ENCODE results near the gene APBB2.

The APBB2 gene

DNA sequence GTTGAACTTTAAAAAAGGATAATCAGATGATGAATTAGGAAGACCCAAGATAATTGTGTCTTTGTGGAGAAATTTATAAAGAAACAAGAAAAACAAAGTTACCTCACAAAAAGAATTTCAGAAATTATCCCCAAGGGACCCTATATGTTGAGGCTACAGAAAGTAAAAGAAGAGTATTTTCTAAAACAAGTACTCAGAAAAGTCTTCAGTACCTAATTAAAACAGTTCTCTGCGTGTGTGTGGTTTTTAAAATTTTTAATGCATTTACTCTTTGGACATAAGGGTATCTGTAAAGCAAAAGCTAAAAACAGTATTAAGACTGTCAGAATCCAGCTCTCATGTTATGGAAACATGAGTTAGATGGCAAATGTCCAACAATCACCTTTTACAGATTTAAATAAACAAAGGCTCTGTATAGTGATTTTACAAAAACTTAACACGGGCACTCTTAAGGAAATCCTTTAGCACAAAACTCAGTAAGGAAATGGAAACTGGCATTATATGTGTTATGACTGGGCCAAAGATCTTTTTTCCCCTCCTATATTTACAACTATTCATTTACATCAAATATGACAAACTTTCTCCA is 277.1 kb downstream of the APBB2 start:
- TF ChIP-seq, protein P1, sequence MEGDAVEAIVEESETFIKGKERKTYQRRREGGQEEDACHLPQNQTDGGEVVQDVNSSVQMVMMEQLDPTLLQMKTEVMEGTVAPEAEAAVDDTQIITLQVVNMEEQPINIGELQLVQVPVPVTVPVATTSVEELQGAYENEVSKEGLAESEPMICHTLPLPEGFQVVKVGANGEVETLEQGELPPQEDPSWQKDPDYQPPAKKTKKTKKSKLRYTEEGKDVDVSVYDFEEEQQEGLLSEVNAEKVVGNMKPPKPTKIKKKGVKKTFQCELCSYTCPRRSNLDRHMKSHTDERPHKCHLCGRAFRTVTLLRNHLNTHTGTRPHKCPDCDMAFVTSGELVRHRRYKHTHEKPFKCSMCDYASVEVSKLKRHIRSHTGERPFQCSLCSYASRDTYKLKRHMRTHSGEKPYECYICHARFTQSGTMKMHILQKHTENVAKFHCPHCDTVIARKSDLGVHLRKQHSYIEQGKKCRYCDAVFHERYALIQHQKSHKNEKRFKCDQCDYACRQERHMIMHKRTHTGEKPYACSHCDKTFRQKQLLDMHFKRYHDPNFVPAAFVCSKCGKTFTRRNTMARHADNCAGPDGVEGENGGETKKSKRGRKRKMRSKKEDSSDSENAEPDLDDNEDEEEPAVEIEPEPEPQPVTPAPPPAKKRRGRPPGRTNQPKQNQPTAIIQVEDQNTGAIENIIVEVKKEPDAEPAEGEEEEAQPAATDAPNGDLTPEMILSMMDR (IDR thresholded peaks at IDR 0.05; ENCODE audit: insufficient read depth, low read depth, low read length, missing control alignments), result no peak
- no peak for DNase-seq (ENCODE audit: low read depth)
- H3K4me3 ChIP-seq (ENCODE audit: low read depth, low read length), result no peak overlapping the region

DNA sequence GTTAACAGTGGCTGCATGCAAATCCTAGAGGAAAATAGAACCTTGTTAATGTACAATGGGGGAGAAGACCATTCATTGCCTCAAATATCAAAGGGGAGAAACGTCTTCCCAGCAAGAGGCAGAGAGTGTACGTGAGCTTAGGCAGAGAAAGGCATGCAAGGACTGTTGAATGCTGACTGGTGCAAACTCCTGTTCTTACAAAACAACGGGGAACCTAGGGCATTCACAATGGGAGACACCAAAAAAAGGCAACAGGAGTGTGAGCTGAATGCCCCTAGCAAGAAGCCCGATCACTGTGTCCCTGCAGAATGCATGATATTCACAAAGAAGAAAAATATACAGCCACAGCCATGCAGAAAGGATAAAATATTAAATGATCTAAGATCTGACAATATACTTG is 279.7 kb downstream of the APBB2 start:
- H3K4me3 ChIP-seq (ENCODE audit: low read depth, low read length), result no peak overlapping the region
- DNase-seq (ENCODE audit: low read depth), result no peak

DNA sequence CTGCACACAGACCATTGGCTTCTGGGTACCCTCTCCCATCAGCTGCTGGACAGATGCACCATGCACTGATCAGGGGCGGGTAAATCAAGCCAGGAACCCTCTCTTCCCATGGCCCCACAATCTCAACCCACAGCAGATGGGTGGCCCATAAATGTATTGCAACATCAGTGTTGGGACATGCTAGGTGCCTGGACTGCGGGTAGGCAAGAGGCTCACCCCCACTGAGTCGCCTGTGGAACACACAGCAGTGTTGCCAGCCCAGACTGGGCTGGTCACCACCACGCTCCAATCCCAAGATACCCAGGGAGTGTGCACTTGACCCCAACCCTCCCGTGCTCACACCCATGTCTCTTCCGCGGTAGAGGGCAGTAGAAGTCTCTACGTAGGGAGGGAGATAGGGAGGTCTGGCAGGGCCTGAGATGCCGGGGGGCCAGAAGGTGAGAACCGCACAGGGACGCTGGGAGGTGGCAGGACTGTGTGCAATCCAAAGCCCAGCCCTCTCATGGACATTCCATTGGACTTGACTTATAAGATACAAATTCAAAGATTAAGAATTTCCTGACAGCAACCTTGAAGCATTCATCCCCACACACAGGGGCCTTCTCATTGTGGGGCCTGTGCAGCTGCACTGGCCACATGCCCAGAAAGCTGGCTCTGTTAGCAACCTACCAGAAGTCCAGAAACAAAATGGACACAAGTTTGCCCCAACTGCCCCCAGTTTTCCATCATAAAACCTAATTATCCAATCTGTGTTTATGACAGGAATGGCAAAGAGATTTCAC is 280.9 kb downstream of the APBB2 start:
- TF ChIP-seq, protein P1 (IDR thresholded peaks at IDR 0.05; ENCODE audit: insufficient read depth, low read depth, low read length, missing control alignments), result no peak
- no peak overlapping the region for H3K4me3 ChIP-seq (ENCODE audit: low read depth, low read length)
- DNase-seq (ENCODE audit: low read depth), result no peak

More for the DNA sequence above, 279.7 kb downstream of the APBB2 start:
- TF ChIP-seq, protein P1 (IDR thresholded peaks at IDR 0.05; ENCODE audit: insufficient read depth, low read depth, low read length, missing control alignments), result no peak

DNA sequence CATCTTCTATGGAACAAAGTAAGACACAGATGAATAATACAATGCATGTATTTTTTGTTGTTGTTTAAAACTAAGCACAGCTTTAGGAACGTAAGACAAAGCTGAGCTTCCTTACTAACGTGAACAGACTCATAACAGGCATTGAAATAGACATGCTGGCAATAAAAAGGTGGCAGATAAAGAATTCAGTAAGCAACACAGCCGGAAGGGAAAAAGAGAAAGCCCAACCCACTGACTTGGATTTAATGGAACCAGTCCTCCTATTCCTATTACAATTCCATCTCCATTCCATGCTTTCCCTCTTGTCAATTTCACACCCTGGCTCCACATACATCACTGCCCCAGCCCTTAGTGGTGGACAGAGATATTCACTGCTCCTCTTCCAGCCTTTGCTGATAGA is 282.5 kb downstream of the APBB2 start:
- TF ChIP-seq, protein P1 (IDR thresholded peaks at IDR 0.05; ENCODE audit: insufficient read depth, low read depth, low read length, missing control alignments), result no peak
- no peak for DNase-seq (ENCODE audit: low read depth)
- H3K4me3 ChIP-seq (ENCODE audit: low read depth, low read length), result no peak overlapping the region

DNA sequence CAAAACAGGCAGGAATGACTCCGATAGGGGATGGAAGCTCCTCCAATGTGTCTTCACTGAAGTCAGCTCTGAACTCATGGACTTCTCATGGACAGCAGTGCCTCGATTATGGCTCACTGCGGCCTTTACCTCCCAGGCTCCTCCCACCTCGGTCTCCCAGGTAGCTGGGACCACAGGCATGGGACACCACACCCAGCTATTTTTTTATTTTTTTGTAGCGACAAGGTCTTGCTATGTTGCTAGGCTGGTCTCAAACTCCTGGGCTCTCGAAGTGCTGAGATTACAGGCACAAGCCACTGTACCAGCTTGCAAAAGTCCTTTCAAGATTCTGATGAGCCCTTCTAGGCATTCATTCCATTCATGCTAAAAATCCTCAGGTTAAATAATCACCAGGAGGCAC is 283.1 kb downstream of the APBB2 start:
- DNase-seq (ENCODE audit: low read depth), result no peak
- TF ChIP-seq, protein P1 (IDR thresholded peaks at IDR 0.05; ENCODE audit: insufficient read depth, low read depth, low read length, missing control alignments), result no peak
- H3K4me3 ChIP-seq (ENCODE audit: low read depth, low read length), result no peak overlapping the region

DNA sequence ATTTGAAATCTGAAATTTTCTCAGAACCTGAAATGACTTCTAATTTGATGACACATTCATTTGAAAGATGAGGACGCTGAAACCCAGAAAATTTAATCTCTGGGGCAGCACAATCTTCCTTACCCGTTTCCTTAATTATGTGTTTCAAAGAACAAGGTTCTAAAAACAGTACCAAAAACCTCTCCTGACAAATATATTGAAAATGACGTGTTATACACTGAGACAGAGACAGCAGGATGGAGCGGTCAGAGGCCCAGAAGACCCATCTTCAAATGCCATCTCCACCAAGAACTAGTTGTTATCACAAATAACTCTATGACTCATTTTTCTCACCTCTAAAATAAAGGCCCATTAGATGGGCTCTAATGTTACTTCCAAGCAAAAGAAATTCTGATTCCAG is 287.3 kb downstream of the APBB2 start:
- no peak for DNase-seq (ENCODE audit: low read depth)
- TF ChIP-seq, protein P1 (IDR thresholded peaks at IDR 0.05; ENCODE audit: insufficient read depth, low read depth, low read length, missing control alignments), result no peak

DNA sequence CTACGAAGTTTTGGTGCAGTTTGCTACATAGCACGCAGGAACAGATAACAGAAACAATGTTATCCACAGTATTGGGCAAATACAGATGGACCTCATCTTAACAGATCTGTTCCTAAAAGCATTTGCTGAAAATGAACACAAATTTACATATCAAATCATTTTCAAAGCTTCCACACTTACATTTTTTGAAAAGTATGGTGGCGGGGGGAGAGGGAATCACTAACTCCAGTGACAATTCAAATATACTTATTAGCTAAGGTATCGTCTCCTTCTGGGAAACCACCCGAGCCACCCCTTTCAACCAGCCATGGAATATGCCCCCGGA is 289.6 kb downstream of the APBB2 start:
- H3K4me3 ChIP-seq (ENCODE audit: low read depth, low read length), result no peak overlapping the region
- TF ChIP-seq, protein P1 (IDR thresholded peaks at IDR 0.05; ENCODE audit: insufficient read depth, low read depth, low read length, missing control alignments), result no peak
- no peak for DNase-seq (ENCODE audit: low read depth)

More for the DNA sequence above, 287.3 kb downstream of the APBB2 start:
- no peak overlapping the region for H3K4me3 ChIP-seq (ENCODE audit: low read depth, low read length)

Measured in GM12865 (cell line).